A549 (cell line): Measurements from ENCODE around the gene ZHX3. TPM values are rescaled to one million over a fixed set of nuclear protein-coding genes. Genes with fewer than 3 reads are reported as not detected.

ENCODE experiments used
- ATAC-seq, 2 experiments: fragments of 200-7000 bp in 1 of 2; fragments of >200 bp in 1 of 2; cut with Nextera tagmentation in 1 of 2; cut with Tn5 transposase in 1 of 2; 3 replicates each; pipeline versions ENCODE4 v1.8.0 to v1.9.1; 2018 to 2020; ENCODE audit warnings: mild to moderate bottlenecking in 1 of 2, moderate library complexity in 1 of 2
- CTCF ChIA-PET: fragments of 300-600 bp; sonication (Branson Sonifier 250); formaldehyde crosslinking; extraction: SDS; loops from one replicate; lab custom pipeline; 2021; ENCODE audit warnings: antibody characterized with exemption, inconsistent platforms; lab: Yijun Ruan, JAX
- POLR2A ChIA-PET: fragments of 350-600 bp; formaldehyde crosslinking; extraction: SDS; loops from one replicate; lab custom pipeline; 2021; ENCODE audit warnings: antibody characterized with exemption, inconsistent platforms; lab: Yijun Ruan, JAX
- DNase-seq, 2 experiments: peaks; one replicate each; pipeline versions ENCODE4 v3.0.0 to v3.0.0-alpha.2; 2011 to 2016; ENCODE audit warnings: low read depth in 1 of 2, low spot score in 1 of 2
- FAIRE-seq: peaks from 2 replicates; lab custom pipeline; 2011; peaks lifted over from hg19 to GRCh38; lab: Jason Lieb, UNC
- H3K27ac ChIP-seq, 2 experiments: fragments of >200 bp; sonication (Bioruptor Twin); formaldehyde crosslinking; 3 replicates each; pipeline ENCODE4 v1.5.1; 2016 to 2017
- H3K4me1 ChIP-seq: fragments of >200 bp; sonication (Bioruptor Twin); formaldehyde crosslinking; 3 replicates; pipeline ENCODE4 v1.6.1; 2016
- H3K4me2 ChIP-seq: fragments of >200 bp; sonication (Bioruptor Twin); formaldehyde crosslinking; 3 replicates; pipeline ENCODE4 v1.6.1; 2016
- H3K4me3 ChIP-seq: fragments of >200 bp; sonication (Bioruptor Twin); formaldehyde crosslinking; 3 replicates; pipeline ENCODE4 v1.5.1; 2016
- H3K9me3 ChIP-seq: fragments of >200 bp; sonication (Bioruptor Twin); formaldehyde crosslinking; 3 replicates; pipeline ENCODE4 v1.6.1; 2016
- BHLHE40 ChIP-seq: IDR thresholded peaks from 2 replicates; pipeline ENCODE4 v1.6.1; 2012; ENCODE audit warnings: low read depth, low read length, inconsistent platforms
- CBX2 ChIP-seq: fragments of 200-600 bp; sonication (generic); IDR thresholded peaks from 2 replicates; pipeline ENCODE4 v1.6.1; 2016; ENCODE audit warnings: low read depth, mild to moderate bottlenecking, borderline replicate concordance
- CHD4 ChIP-seq: fragments of 200-600 bp; sonication (generic); IDR thresholded peaks from 2 replicates; pipeline ENCODE4 v1.6.1; 2016; ENCODE audit warnings: antibody characterized with exemption, mild to moderate bottlenecking, borderline replicate concordance
- EHF ChIP-seq: fragments of 250-450 bp; sonication (Bioruptor Pico); IDR thresholded peaks from 2 replicates; pipeline ENCODE4 v1.5.0; 2020; ENCODE audit warnings: mild to moderate bottlenecking
- EP300 ChIP-seq, 2 experiments: fragments of >200 bp; sonication (Bioruptor Twin); formaldehyde crosslinking; IDR thresholded peaks; 2 replicates in 1 of 2; 3 replicates in 1 of 2; pipeline ENCODE4 v1.6.1; 2016 to 2017
- FOSL2 ChIP-seq, 2 experiments: fragments of 450-650 bp in 1 of 2; fragments of >200 bp in 1 of 2; sonication (Bioruptor Twin) in 1 of 2; formaldehyde crosslinking; IDR thresholded peaks; 2 replicates each; pipeline versions ENCODE4 v1.5.0 to v1.6.1; 2016 to 2020; ENCODE audit warnings: mild to moderate bottlenecking in 1 of 2, moderate library complexity in 1 of 2
- FOXS1 ChIP-seq: fragments of 250-450 bp; sonication (Bioruptor Pico); IDR thresholded peaks from 2 replicates; pipeline ENCODE4 v1.5.0; 2020; ENCODE audit warnings: mild to moderate bottlenecking, moderate library complexity
- GATA3 ChIP-seq: IDR thresholded peaks from 2 replicates; pipeline ENCODE4 v1.6.1; 2012; ENCODE audit warnings: borderline replicate concordance
- HDAC2 ChIP-seq: fragments of 200-600 bp; sonication (generic); IDR thresholded peaks from 2 replicates; pipeline ENCODE4 v1.6.1; 2016
- HEYL ChIP-seq: fragments of 250-450 bp; sonication (Bioruptor Pico); IDR thresholded peaks from 2 replicates; pipeline ENCODE4 v1.8.0; 2021; ENCODE audit warnings: mild to moderate bottlenecking, moderate library complexity
- HOXA7 ChIP-seq: fragments of 250-450 bp; sonication (Bioruptor Pico); IDR thresholded peaks from 2 replicates; pipeline ENCODE4 v1.5.0; 2020; ENCODE audit warnings: mild to moderate bottlenecking, moderate library complexity
- HOXB5 ChIP-seq: fragments of 250-450 bp; sonication (Bioruptor Pico); IDR thresholded peaks from 2 replicates; pipeline ENCODE4 v1.5.0; 2020; ENCODE audit warnings: mild to moderate bottlenecking, moderate library complexity
- MAFK ChIP-seq: fragments of 450-650 bp; IDR thresholded peaks from 2 replicates; pipeline ENCODE4 v1.6.1; 2014; ENCODE audit not compliant: partially characterized antibody
- MAZ ChIP-seq: fragments of 150-350 bp; IDR thresholded peaks from 2 replicates; pipeline ENCODE4 v1.6.1; 2014; ENCODE audit warnings: antibody characterized with exemption, low read depth, low read length, borderline replicate concordance
- NR3C1 ChIP-seq: fragments of >200 bp; sonication (Bioruptor Twin); formaldehyde crosslinking; IDR thresholded peaks from 3 replicates; pipeline ENCODE4 v1.6.1; 2017
- RAD21 ChIP-seq, 2 experiments: fragments of >200 bp in 1 of 2; sonication (Bioruptor Twin) in 1 of 2; formaldehyde crosslinking in 1 of 2; IDR thresholded peaks in 1 of 2; conservative IDR thresholded peaks in 1 of 2; 2 replicates in 1 of 2; 3 replicates in 1 of 2; pipeline ENCODE4 v1.6.1; 2012 to 2018; ENCODE audit warnings: inconsistent platforms in 1 of 2
- RFX5 ChIP-seq: fragments of 450-650 bp; IDR thresholded peaks from 2 replicates; pipeline ENCODE4 v1.7.1; 2014; ENCODE audit warnings: antibody characterized with exemption, mild to moderate bottlenecking, moderate library complexity
- SMC3 ChIP-seq: fragments of >200 bp; sonication (Bioruptor Twin); formaldehyde crosslinking; IDR thresholded peaks from 3 replicates; pipeline ENCODE4 v1.6.1; 2018; ENCODE audit warnings: inconsistent platforms
- SREBF2 ChIP-seq: fragments of 450-650 bp; IDR thresholded peaks from 2 replicates; pipeline ENCODE4 v1.6.1; 2014; ENCODE audit warnings: mild to moderate bottlenecking, moderate library complexity
- TFCP2L1 ChIP-seq: fragments of 250-450 bp; sonication (Bioruptor Pico); IDR thresholded peaks from 2 replicates; pipeline ENCODE4 v1.5.0; 2021; ENCODE audit warnings: mild to moderate bottlenecking
- TP53 ChIP-seq: fragments of 250-450 bp; sonication (Bioruptor Pico); IDR thresholded peaks from 2 replicates; pipeline ENCODE4 v1.5.0; 2021; ENCODE audit warnings: mild to moderate bottlenecking, moderate library complexity
- ZC3H11A ChIP-seq: fragments of 450-650 bp; IDR thresholded peaks from 2 replicates; pipeline ENCODE4 v1.6.1; 2014; ENCODE audit warnings: antibody characterized with exemption, mild to moderate bottlenecking
- ZNF302 ChIP-seq: fragments of 250-450 bp; sonication (Bioruptor Pico); IDR thresholded peaks from 2 replicates; pipeline ENCODE4 v1.9.0; 2021; ENCODE audit warnings: inconsistent platforms, mild to moderate bottlenecking, moderate library complexity
- WGBS: methylation state at CpG from one replicate; pipeline ENCODE4 v1.1.6; 2017; ENCODE audit errors: missing lambda C conversion rate; 5-methylcytosine and 5-hydroxymethylcytosine counted together
- polyA plus RNA-seq, 4 experiments: library from polyadenylated mRNA; depleted of rRNA in 3 of 4; stranded (reverse); fragments of >200 nt; fragmentation: RNase III in 1 of 4; extraction: RNeasy Plus Mini Kit Qiagen cat#74134 plus additional on column Dnase treatment in 1 of 4; gene quantifications; 2 replicates in 3 of 4; 3 replicates in 1 of 4; pipeline ENCODE4 v1.2.3, GENCODE V29; 2011 to 2017
- TF ChIP-seq, protein P1 (sequence below): fragments of >200 bp; sonication (Bioruptor Twin); formaldehyde crosslinking; IDR thresholded peaks from 2 replicates; pipeline ENCODE4 v1.6.1; 2016

The ZHX3 gene
- polyA plus RNA-seq, 2 of the 4 experiments (the other 2 are of a cell fraction): 3.6 to 4.1 TPM

DNA sequence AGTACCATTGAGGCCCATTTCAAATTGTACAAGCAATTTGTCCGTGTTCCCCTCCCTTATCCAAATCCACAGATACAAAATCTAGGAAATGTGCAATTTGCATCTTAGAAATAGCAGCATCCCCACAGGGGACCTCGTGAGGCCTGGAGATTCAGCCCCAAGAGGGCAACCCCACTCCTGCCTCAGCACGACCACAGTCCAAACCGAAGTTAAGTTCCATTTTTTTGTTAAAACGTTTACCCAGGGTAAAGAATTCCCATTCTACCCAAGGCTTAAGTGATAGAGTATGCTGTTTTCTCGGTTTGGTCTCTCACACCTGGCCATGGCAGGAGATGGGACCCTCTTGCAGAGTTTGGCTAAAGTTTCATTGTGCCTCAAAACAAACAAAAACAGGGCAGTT is 139.0 kb downstream of the ZHX3 start:
- Histone ChIP-seq H3K4me3 (no peak overlapping the region), H3K27ac (no peak overlapping the region), H3K9me3 (no peaks in the 10 kb centered on the region), H3K4me1 (peaks cover 13% of the 10 kb centered on the region; the same call in 2 of the 3 replicates), H3K4me2 (no peak overlapping the region)
- FAIRE-seq: no peak
- DNase-seq: no peak
- POLR2A ChIA-PET: no interaction called here
- 78% methylated on average over 6 of the region's 6 CpGs for WGBS
- no peak for ATAC-seq
- TF ChIP-seq ZNF302 (CRISPR knock-in tag): no peak
- TF ChIP-seq ZC3H11A: no peak
- TF ChIP-seq, protein P1, sequence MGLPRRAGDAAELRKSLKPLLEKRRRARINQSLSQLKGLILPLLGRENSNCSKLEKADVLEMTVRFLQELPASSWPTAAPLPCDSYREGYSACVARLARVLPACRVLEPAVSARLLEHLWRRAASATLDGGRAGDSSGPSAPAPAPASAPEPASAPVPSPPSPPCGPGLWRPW: no peak
- TF ChIP-seq HOXB5 (CRISPR knock-in tag): no peak
- TF ChIP-seq TP53 (CRISPR knock-in tag): no peak
- no peak for TF ChIP-seq HEYL (CRISPR knock-in tag)
- no peak for TF ChIP-seq RAD21 (conservative IDR thresholded peaks at IDR 0.05 in 1 of 2, IDR thresholded peaks at IDR 0.05 in 1 of 2)
- no peak for TF ChIP-seq FOXS1
- TF ChIP-seq SREBF2: no peak
- TF ChIP-seq CBX2: no peak
- TF ChIP-seq CHD4: no peak
- TF ChIP-seq HOXA7: no peak
- TF ChIP-seq BHLHE40: no peak
- TF ChIP-seq, all 56 proteins: peak for 0
- CTCF ChIA-PET: interaction anchor here (12.1 kb wide), 1 partner anchor 163 kb away, joined by 248 read pairs; the partner anchor contains the start of gene LPIN3

DNA sequence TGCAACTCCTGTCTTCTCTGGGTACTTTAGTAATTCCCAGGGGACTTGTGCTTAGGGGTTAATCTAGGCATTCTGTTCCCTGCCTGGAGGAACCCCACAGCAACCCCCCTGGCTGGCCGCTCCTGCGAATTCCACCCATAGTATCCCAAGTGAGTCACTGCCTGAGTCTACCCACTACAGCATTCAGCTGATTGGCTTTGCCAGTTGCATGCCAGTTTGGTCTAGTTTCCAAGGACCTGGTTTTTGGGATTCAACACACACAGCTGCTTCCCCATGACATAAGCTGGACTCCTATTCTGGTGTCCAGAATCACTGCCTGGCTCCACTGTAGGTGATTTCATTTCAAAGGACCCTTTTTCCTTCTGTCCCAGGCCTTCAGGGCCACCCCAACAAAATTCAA is 139.9 kb downstream of the ZHX3 start:
- Histone ChIP-seq H3K4me1 (peaks cover 13% of the 10 kb centered on the region; the same call in 2 of the 3 replicates), H3K9me3 (no peaks in the 10 kb centered on the region), H3K4me3 (no peak overlapping the region), H3K4me2 (peak overlapping the region; percentile 14; the same call in 2 of the 3 replicates), H3K27ac (peak overlapping the region in 1 of 2 experiments; percentile 67; a peak in 2 of 6 replicates)
- CTCF ChIA-PET: interaction anchor here (0.7 to 12.1 kb wide), 3 partner anchors 10 to 163 kb away, joined by 3 to 248 read pairs (median 3); partner anchors contain the start of gene LPIN3
- ATAC-seq (peak; percentile 66 to 70; a peak in 4 of 6 replicates), FAIRE-seq (no peak), DNase-seq (peak; percentile 21 to 44)
- no peak for TF ChIP-seq FOSL2 (IDR thresholded peaks at IDR 0.05)
- TF ChIP-seq FOSL2 (CRISPR knock-in tag; IDR thresholded peaks at IDR 0.05): peak; percentile 27; the same call in 1 of the 2 replicates
- TF ChIP-seq MAZ: no peak
- no peak for TF ChIP-seq EP300 (IDR thresholded peaks at IDR 0.05)
- TF ChIP-seq, all 56 proteins: peak for 1
- POLR2A ChIA-PET: interaction anchor here (1.0 kb wide), 1 partner anchor 40 kb away, joined by 3 read pairs; the partner anchor contains the start of gene PLCG1
- WGBS: 16% methylated on average over 2 of the region's 2 CpGs

DNA sequence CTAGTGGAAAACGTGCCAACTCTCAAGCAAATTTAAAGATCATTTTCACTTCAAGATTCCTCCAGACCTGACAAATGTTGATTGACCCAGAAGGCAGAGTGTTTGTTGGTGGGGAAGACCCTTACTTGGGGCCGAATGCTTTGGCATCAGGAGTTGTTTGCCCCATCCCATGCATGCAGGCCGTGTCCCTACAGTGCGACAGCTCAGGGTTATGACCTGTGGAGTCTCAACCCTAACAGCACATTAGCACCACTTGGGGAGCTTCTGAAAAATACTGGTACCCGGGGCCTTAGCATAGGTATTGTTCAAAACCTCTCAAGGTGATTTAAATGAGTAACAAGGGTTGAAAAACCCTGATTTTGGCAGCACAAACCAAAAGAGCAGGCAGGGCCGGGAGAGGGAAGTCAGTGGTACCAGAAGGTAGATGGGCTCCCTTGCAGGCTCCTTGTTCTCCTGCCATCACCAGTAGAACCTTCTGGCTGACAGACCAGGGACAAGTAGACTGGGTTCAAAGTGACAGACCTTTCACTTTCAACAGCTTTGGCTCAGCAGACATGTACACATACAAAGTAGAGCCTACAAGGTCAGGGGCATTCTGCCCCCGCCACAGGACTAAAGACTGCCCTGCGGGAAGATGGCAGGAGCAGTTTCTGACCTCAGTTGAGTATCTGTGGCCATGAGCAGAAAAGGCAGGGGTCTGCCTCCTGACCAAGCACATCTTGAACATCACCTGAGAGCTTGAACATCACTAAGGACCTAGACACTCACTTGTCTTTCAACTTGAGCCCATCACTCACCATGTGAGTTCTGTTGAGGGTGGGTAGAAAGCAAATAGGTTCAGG is 140.6 kb downstream of the ZHX3 start:
- H3K9me3 ChIP-seq: no peaks in the 10 kb centered on the region
- peaks cover 13% of the 10 kb centered on the region; the same call in 2 of the 3 replicates for H3K4me1 ChIP-seq
- H3K4me3 ChIP-seq: no peak overlapping the region
- CTCF ChIA-PET: interaction anchor here (0.8 to 12.1 kb wide), 7 partner anchors 11 to 164 kb away, joined by 3 to 248 read pairs (median 5); partner anchors contain the start of gene LPIN3
- TF ChIP-seq EHF (CRISPR knock-in tag): no peak
- TF ChIP-seq FOXS1: no peak
- no peak for TF ChIP-seq MAFK
- no peak for TF ChIP-seq RAD21 (conservative IDR thresholded peaks at IDR 0.05 in 1 of 2, IDR thresholded peaks at IDR 0.05 in 1 of 2)
- TF ChIP-seq HDAC2: no peak
- no peak for TF ChIP-seq GATA3
- TF ChIP-seq SMC3: no peak
- TF ChIP-seq FOSL2 (IDR thresholded peaks at IDR 0.05): no peak
- TF ChIP-seq FOSL2 (CRISPR knock-in tag; IDR thresholded peaks at IDR 0.05): no peak
- no peak for TF ChIP-seq NR3C1
- TF ChIP-seq RFX5: no peak
- TF ChIP-seq TFCP2L1 (CRISPR knock-in tag): no peak
- TF ChIP-seq CHD4: no peak
- FAIRE-seq (no peak), ATAC-seq (no peak), DNase-seq (no peak)
- peak overlapping the region; percentile 14; the same call in 1 of the 3 replicates for H3K4me2 ChIP-seq
- POLR2A ChIA-PET: interaction anchor here (1.0 kb wide), 1 partner anchor 40 kb away, joined by 3 read pairs; the partner anchor contains the start of gene PLCG1
- WGBS: 87% methylated on average over 8 of the region's 8 CpGs
- peak overlapping the region in 1 of 2 experiments; percentile 55; a peak in 2 of 6 replicates for H3K27ac ChIP-seq
